GM18867 (cell line): Measurements from ENCODE around the gene ELFN1.

ENCODE experiments used
- ATAC-seq: cut with Tn5 transposase; IDR thresholded peaks from one replicate; pipeline ENCODE4 v1.9.1; 2021; ENCODE audit warnings: mild to moderate bottlenecking, moderate library complexity; ENCODE audit not compliant: unreplicated experiment

ELFN1 gene

DNA sequence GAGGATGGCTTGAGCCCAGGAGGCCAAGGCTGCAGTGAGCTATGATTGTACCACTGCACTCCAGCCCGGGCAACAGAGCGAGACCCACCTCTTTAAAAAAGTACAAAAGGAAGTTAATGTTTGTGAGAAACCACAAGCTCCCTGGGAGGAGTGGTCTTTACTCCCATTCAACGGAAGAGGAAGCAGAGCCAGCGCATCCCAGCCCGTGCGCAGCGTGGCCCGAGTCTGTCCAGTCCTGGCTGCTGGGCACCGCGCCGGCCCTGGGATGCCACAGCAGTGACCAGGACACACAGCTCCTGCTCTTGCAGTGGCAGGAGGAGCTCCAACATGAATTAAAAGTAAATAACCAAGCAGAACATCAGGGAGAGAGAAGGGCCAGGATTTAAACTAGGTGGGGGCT, 68.4 kb downstream of the ELFN1 start:
- no peak for ATAC-seq

DNA sequence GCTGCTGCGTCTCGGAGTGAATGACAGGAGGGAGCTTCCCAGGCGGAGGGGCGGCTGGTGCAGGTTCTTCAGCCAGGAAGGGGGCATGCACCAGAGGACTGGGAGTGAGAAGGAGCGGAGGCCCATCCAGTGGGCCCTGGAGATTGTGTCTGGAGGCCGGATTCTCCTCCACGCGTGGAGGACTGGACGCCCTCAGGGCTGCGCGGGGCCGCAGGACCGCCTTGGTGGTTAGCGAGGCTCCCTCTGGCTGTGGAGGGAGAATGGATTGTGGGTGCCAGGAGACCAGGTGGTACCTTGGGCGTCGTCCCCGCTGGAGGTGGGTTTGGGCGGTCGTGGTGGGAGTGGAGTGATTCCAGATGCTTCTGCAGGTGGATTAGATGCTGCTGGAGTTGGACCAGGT, 68.9 kb downstream of the ELFN1 start:
- no peak for ATAC-seq

DNA sequence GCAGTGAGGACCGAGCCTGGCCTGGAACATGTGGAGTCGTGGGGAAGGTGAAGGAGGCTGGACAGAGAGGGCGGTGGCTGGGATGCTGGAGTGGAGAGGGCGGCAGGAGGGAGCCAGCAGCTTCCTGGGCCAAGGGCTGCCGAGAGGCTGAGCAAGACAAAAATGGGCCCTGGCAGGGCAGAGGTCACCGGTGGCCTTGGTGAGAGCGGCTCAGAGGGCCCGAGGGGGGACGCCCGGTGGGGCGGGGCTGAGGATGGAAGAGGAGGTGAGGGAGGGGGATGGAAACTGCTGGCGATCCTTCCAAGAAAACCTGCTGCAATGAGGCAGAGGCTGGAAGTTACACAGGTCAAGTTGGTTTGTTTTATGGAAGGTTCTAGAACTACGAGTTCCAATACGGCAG, 69.5 kb downstream of the ELFN1 start:
- ATAC-seq: no peak

DNA sequence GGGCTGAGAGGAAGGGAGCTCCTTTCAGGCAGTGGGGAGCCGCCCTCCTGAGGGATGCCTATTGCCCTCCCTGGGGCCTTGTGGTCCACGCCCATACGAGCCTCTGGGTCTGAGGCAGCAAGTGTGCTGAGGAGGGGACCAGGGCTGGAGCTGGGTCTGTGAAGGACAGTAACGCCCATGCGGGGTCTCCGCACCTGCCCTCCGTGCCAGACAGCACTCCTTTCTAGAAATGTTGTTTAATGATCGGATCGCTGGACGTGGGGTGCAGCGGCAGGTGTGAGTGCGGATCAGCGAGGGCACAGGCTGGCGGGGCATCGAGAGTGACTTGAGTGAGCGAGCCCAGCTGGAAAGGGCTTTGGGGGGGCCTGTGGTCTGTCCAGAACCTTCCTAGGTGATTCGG, 70.1 kb downstream of the ELFN1 start:
- ATAC-seq: no peak

DNA sequence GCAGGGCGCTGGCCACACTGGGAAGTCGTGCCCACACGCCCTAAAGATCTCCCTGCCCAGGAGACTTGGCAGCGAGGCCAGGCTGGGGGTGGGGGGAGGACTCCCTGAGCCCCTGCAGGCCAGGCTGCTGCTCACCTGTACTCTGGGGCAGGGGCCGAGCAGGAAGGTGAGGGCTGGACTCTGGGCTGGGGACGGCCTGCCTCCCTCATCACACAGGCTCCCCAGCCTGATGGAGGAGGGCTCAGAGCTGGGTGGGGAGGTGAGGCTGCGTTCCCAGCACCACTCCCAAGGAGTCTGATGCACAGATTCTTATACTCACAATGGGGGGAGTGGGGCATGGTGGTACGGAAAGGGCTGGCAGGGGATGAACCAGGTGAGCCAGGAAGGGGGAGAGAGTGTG, 71.2 kb downstream of the ELFN1 start:
- no peak for ATAC-seq

DNA sequence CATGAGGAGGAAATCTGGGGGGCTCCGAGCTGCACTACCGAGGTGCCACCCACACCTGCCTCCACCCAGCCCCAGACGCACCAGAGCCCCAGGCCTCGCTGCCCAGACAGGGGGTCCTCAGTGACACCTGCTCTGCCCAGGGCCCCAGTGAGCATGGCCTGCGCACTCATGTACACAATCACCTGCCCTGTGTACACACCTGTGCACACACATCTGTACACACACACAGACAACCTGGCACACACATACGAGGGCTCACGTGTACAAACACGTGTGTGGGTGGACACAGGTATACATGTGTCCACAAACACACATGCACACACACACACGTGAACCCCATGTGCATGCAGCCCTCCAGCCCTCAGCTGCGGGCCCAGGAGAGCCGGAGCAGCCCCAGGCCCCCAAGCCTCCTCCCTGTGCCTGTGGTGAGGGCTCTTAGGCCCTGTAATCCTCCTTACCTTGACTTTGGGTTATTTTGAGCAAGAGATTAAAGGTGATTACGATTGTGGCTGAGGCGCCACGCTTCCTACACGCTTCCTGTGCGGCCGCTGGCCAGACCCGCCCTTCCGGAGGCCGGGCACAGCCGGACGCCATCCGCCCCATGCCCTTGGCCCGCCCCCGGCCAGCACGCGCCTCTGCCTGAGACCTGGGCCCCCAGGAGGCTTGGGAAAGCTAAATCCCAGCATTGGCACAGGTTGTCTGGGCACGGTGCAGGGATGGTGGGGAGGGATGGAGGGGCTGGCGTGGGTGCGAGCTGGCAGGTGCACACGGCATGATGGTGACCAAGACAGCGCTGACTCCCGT, 71.9 kb downstream of the ELFN1 start:
- ATAC-seq: peak; percentile 52

DNA sequence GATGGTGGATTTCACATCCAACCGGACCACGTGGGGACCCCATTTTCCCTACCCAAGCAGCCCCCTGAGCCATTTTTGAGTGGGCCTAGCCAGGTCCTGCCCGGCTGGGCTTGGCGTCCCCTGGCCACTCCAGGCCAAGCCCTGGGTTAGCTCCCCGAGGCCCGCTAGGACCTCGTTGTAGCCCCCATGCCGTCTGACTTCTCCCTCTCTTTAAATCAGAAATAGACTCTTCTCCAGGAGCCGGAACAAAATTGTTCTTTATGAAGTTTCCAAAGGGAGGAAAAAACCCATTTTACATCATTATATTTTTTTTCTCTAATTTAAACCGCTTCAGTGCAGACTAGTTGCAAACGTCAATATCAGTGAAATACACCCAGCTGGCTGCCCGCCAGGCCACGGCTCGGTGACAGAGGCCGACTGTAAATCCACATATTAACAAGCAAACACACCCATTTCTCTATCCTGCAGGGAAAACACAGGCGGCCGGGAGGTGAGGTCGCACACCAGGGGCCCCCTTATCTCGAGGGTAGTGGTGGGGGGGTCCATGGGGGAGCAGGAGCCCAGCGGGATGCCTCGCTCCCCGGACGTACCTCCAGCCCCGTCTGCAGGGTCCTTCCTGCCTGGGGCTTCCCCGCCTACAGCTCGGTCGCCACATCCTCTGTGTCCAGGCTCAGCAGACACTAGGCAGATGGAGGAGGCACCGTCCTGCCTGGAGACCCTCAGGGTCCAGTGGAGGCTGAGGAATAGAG, 72.7 kb downstream of the ELFN1 start:
- ATAC-seq: no peak

DNA sequence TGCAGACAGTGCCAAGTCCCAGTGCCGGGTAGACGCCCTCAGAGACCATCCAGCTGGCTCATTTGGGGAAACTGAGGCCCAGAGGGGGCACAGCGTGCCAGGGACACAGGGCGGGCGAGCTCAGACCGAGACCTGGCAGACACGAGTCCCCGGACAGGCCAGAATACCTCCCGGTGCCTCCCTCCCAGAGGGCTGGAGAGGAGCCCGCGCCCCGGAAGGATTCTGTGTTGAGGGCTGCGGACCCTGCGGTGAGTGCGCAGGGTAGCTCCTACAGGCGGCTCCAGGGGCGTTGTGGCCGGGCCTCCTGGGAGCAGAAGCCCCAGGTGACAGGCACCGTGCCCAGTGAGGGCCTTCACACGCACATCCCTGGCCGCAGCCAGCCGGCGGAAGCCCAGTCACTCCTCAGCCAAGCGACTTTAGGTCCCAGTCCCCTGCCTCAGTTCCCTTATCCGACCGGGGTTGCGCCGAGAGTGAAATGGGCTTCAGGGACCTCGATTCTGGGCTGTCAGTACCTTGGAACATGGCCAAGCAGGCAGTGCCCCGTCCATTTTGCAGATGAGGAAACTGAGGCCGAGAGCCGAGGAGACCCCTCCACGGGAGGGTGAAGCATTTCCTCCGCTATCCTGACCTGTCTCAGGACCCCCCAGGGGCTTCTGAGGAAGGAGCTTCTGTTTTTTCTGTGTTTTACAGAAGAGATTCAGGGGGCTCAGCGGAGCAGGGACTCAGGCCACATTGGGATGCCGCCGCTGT, 73.6 kb downstream of the ELFN1 start:
- no peak for ATAC-seq

DNA sequence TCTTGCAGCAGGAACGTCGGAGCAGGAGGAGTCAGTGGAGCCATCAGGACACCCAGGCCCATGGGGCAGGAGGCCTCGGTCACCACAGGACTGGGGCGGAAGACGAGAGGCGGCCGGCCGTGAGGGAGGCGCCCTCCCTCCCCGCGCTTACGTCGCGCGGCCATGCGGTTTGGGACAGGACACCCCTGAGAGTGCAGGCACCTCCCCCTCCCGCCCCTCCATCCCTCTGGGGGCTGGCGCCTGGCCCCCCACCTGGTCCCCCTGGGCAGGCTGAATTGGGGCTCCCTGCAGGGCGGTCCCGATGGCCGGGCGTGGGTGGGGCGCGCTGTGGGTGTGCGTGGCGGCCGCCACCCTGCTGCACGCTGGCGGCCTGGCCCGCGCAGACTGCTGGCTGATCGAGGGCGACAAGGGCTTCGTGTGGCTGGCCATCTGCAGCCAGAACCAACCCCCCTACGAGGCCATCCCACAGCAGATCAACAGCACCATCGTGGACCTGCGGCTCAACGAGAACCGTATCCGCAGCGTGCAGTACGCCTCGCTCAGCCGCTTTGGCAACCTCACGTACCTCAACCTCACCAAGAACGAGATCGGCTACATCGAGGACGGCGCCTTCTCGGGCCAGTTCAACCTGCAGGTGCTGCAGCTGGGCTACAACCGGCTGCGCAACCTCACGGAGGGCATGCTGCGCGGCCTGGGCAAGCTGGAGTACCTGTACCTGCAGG, 74.4 kb downstream of the ELFN1 start:
- ATAC-seq: no peak

DNA sequence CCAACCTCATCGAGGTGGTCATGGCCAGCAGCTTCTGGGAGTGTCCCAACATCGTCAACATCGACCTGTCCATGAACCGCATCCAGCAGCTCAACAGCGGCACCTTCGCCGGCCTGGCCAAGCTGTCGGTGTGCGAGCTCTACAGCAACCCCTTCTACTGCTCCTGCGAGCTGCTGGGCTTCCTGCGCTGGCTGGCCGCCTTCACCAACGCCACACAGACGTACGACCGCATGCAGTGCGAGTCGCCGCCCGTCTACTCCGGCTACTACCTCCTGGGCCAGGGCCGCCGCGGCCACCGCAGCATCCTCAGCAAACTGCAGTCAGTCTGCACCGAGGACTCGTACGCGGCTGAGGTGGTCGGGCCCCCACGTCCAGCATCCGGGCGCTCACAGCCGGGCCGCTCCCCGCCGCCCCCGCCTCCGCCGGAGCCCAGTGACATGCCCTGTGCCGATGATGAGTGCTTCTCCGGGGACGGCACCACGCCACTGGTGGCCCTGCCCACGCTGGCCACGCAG, 75.0 kb downstream of the ELFN1 start:
- ATAC-seq: no peak

DNA sequence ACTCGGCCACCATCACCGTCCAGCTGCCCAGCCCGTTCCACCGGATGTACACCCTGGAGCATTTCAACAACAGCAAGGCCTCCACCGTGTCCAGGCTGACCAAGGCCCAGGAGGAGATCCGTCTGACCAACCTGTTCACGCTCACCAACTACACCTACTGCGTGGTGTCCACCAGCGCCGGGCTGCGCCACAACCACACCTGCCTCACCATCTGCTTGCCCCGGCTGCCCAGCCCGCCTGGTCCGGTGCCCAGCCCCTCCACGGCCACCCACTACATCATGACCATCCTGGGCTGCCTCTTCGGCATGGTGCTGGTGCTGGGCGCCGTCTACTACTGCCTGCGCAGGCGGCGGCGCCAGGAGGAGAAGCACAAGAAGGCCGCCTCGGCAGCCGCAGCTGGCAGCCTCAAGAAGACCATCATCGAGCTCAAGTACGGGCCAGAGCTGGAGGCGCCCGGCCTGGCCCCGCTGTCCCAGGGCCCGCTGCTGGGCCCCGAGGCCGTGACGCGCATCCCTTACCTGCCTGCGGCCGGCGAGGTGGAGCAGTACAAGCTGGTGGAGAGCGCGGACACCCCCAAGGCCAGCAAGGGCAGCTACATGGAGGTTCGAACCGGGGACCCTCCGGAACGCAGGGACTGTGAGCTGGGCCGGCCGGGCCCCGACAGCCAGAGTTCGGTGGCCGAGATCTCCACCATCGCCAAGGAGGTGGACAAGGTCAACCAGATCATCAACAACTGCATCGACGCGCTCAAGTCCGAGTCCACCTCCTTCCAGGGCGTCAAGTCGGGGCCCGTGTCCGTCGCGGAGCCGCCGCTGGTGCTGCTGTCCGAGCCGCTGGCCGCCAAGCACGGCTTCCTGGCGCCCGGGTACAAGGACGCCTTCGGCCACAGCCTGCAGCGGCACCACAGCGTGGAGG, 75.8 kb downstream of the ELFN1 start:
- ATAC-seq: no peak

DNA sequence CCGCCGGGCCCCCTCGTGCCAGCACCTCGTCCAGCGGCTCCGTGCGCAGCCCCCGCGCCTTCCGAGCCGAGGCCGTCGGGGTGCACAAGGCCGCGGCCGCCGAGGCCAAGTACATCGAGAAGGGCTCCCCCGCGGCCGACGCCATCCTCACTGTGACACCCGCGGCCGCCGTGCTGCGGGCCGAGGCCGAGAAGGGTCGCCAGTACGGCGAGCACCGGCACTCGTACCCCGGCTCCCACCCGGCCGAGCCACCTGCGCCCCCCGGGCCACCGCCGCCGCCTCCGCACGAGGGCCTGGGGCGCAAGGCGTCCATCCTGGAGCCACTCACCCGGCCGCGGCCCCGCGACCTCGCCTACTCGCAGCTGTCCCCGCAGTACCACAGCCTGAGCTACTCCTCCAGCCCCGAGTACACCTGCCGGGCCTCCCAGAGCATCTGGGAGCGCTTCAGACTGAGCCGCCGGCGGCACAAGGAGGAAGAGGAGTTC, 76.5 kb downstream of the ELFN1 start:
- ATAC-seq: no peak

DNA sequence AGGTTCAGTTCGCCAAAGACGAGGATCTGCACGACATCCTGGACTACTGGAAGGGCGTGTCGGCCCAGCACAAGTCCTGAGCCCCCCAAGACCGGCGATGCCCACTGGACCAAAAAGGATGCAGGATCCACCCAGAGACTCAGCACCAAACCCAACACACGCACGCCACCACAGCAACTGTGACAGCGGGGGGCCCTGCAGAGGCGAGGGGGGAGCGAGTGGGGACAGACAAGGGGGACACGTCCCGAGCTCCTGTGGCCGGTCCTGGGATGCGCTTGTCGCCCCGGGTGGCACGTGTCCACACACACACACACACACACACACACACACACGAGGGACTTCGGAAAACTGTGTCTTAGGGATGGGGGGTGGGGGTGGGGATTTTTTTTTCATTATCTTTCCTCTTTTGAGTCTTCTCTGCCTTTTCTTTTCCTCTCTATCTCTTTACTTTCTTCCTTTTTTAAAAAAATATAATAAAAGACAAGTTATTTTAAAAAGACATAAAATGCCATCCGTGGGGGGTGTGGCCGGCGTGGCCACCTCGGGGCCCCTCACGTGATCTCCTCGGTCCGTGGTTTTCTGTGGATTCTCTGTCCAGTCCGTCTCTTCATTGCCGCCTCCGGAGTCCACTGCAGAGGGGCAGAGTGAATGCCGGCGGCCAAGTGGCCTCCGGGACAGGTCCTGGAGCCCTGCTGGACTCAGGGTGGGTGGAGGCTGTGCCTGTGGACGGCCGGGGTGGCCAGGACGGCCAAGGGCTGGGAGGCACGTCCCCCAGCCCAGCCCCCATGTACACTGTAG, 77.1 kb downstream of the ELFN1 start:
- ATAC-seq: no peak

DNA sequence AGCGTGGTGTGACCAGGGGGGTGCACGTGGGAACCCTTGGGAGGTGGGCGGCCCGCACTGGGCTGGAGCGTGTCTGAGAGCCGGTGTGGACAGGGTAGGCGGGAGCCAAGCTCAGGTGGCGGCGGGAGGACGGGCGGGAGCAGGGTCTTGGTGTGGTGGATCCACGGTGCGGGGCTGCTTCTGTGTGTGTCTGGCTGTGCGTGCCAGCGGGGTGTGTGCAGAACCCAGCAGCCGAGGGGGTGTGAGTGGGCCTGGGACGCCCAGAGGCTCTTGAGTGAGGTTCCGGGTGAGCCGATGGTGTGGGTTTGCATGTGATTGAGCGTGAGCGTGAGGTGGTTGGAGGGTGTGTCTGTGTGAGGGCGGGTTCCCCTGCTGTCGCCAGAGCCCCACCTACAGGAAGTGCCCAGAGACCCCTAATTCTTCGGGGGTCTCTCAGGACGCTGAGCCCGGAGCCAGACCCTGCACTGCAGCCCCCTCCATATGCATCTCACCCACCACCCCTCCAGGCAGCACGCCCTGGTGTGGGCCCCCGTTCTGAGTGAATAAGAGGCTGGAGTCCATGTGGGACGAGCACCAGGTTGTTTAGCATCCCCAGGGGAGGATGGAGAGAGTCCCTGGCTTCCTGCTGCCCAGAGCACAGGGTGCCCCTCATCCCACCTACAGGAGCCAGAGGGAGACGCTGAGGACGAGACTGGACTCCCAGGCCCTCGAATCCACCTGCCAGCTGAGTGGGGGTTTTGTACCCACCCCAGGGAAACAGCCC, 78.2 kb downstream of the ELFN1 start:
- ATAC-seq: no peak

DNA sequence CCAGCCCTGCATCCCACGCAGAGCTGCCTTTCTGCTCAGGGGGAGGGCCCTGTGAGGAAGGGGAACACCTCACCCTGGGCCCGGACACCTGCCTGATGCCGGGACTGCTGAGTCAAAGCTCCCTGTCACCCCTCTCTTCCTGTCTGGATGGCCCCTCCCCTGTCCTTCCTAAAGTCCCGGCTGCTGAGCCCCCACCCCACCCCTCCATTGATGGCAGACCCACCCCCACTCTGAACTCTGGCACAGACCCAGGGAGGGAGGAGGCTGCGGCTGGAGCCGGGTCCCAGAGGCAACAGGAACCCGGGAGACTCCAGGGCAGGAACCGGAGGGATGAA, 78.7 kb downstream of the ELFN1 start:
- no peak for ATAC-seq

DNA sequence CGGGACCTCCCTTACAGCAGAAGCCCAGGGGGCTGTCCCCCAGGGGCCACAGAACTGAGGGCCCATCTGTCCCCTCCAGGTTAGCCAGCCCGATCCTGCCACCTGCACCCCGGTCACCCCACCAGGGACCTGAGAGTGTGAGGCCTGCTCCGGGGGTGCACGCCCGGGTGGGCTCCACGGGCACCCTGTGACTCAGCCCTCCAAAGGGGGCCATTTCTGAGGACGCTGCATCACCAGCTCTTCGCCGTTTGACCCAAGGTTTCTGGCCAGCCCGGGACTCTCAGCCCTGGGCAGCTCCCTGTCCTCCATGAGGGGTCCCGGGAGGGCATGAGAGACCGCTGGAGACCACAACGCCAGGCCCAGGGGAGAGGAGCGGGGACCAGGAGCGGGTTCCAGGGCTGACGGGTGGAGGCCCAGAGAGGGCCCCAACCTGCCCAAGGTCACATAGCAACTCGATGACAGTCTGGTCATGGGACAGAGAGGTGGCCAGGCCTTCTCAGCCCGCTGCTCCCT, 79.3 kb downstream of the ELFN1 start:
- no peak for ATAC-seq

DNA sequence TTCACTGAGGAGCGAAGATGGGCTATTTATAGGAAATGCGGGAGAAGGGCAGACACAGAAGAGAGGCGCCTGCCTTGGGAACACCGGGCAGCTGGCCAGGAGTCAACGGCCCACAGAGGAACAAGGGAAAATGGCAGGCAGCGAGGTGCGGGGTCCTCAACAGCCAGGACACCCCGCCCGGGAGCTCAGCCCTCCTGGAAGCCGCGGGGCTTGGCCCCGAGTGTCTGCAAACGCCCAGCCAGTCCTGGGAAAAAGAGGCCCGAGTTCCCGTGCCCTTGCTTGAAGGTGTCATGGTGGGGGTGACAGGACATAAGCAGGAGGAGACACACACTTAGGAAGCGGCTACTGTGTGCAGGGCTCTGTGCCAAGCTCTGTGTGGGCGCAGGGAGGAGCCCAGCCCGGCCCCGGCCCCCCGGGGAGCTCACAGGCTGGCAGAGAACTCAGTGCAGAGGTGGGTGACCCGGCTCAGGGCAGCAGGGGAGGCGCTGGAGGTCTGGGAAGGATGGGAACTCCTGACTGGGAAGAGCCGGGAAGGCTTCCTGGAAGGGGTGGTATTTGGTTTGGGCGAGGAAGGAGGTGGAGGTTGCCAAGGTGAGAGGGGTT, 79.9 kb downstream of the ELFN1 start:
- ATAC-seq: no peak
